22Rv1 (cell line): ENCODE data around the gene SLC6A2.

Source experiments
- CTCF ChIP-seq: fragments of 450-650 bp; IDR thresholded peaks from 2 replicates; pipeline ENCODE4 v1.5.1; 2017; ENCODE audit warnings: mild to moderate bottlenecking
- ZFX ChIP-seq: fragments of 450-650 bp; IDR thresholded peaks from 2 replicates; pipeline ENCODE4 v1.6.1; 2017; ENCODE audit warnings: antibody characterized with exemption, borderline replicate concordance

- TF ChIP-seq CTCF, result no peak
- no peak for TF ChIP-seq ZFX
Measured at GRCh38 chr16:55638256-55638655, 17.5 kb upstream of the SLC6A2 start.
